Astrocyte (in vitro differentiated cells and primary cell): ENCODE results near the gene IGF2BP3.

Experiments
- CTCF ChIP-seq: IDR thresholded peaks from 2 replicates; pipeline ENCODE4 v1.5.1; 2011; ENCODE audit warnings: low read depth, mild to moderate bottlenecking, inconsistent platforms, low read length, moderate library complexity; ENCODE audit not compliant: insufficient read depth
- EZH2 ChIP-seq: IDR thresholded peaks from 2 replicates; pipeline ENCODE4 v1.6.1; 2012; ENCODE audit warnings: mild to moderate bottlenecking, low read length, inconsistent platforms; ENCODE audit not compliant: insufficient read depth

- TF ChIP-seq CTCF, result peak; percentile 16
- no peak for TF ChIP-seq EZH2
These were observed 193.9 kb downstream of the IGF2BP3 start for GRCh38 chr7:23276376-23276775.
